HAP-1 (cell line): Measurements from ENCODE around the gene ZMAT3.
"Not testable (repeated sequence)": the region's sequence is repeated elsewhere in the genome, so short reads cannot be mapped to it uniquely, and the experiment has no call there.

Source experiments
- DNase-seq, 2 experiments: peaks; one replicate each; pipeline ENCODE4 v3.0.0-alpha.2; 2016 to 2020; ENCODE audit warnings: low spot score in 2 of 2
- H3K27me3 ChIP-seq: fragments of 250-450 bp; sonication (Bioruptor Pico); 2 replicates; pipeline ENCODE4 v1.5.1; 2020; ENCODE audit warnings: low read depth, mild to moderate bottlenecking, moderate library complexity
- H3K36me3 ChIP-seq: fragments of 250-450 bp; sonication (Bioruptor Pico); replicated peaks from 2 replicates; pipeline ENCODE4 v1.5.1; 2020; ENCODE audit warnings: mild to moderate bottlenecking
- H3K4me1 ChIP-seq: fragments of 250-450 bp; sonication (Bioruptor Pico); 2 replicates; pipeline ENCODE4 v1.5.1; 2020; ENCODE audit warnings: mild to moderate bottlenecking
- H3K4me3 ChIP-seq: fragments of 250-450 bp; sonication (Bioruptor Pico); 2 replicates; pipeline ENCODE4 v1.5.1; 2020; ENCODE audit warnings: mild to moderate bottlenecking, moderate library complexity
- H3K9me3 ChIP-seq: fragments of 250-450 bp; sonication (Bioruptor Pico); 2 replicates; pipeline ENCODE4 v1.5.1; 2020; ENCODE audit warnings: mild to moderate bottlenecking, moderate library complexity
- in situ Hi-C: fragments of 300-500 bp; cut with MboI; formaldehyde crosslinking; loops from 3 replicates; pipeline ENCODE4 v1.14.3; 2020; ENCODE audit warnings: low sequenced_read_pairs, inconsistent platforms, mixed read lengths

ZMAT3 gene, protein sequence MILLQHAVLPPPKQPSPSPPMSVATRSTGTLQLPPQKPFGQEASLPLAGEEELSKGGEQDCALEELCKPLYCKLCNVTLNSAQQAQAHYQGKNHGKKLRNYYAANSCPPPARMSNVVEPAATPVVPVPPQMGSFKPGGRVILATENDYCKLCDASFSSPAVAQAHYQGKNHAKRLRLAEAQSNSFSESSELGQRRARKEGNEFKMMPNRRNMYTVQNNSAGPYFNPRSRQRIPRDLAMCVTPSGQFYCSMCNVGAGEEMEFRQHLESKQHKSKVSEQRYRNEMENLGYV

DNA sequence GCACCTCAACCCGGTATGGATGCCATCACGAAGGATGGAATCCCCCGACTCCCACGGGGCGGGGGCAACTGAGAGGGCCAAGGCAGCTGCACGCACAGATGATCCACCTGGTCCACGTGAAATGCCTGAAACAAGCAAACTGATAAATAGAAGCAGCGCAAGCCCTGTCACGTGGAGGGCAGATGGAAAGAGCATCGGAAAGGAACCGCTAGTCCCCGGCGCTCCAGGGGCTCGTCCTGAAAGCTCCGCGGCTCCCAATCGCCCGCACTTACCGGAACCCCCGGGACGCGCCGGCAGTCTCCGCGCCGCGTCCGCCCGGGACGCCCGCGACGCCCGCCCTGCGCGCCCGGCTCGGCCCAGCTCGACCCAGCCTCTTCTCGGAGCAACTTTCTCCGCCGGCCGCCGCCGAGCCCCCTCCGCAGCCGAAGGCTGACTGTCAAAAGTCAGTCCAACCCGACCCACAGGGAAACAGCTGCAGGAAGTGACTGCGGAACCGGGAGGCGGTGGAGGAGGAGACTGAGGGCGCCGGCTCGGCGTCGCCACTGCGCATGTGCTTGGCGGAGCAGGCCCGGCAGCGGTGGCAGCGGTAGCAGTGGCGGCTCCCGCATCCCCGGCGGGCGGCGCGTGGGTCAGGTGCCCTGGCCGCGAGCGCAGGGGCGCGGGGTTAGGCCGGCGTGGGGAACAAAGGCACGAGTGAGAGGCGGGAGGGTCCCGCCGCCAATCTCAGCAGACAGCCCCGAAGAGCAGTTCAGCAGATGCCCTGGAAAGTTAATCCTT, at the start of gene ZMAT3:
Gene ZMAT3 (minus strand): TSS at position 487 of the 777 bp plus-strand sequence. CDS start 4,057 bp downstream, outside the sequence.
- H3K27me3 ChIP-seq: no peaks in the 10 kb centered on the region
- peak; percentile 70 to 86 for DNase-seq
- H3K4me3 ChIP-seq: peak within 1 kb of the TSS; percentile 51
- peaks cover 25% of the 10 kb centered on the region for H3K4me1 ChIP-seq
- in situ Hi-C loops: no loop called here
- H3K36me3 ChIP-seq: 0 out of 2 replicates have a peak, but pooled peaks cover 4% of the 10 kb centered on the region
- H3K9me3 ChIP-seq: no peaks in the 10 kb centered on the region

DNA sequence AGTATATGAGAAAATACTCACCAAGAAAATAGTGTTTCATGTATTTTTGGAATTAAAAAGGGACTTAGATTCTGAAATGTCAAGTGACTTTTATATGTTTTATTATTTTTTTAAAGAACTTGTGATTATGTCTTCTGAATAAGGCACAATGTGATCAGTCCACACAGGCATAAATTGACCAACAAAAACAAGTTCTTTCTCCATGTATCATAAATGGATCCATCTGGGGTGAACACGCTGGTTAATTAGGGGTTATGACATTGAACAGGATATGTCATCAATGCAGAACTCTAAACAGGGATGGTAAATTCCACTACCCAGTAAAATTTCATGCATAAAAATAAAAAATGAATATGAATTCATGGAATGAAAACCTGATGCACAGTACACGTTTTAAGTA, 45.2 kb upstream of the ZMAT3 start:
- Histone ChIP-seq H3K4me3 (no peak overlapping the region), H3K4me1 (no peaks in the 10 kb centered on the region), H3K9me3 (no peaks in the 10 kb centered on the region), H3K27me3 (no peaks in the 10 kb centered on the region), H3K36me3 (no peaks in the 10 kb centered on the region)
- in situ Hi-C loops: no loop called here
- DNase-seq: no peak

- H3K27me3 ChIP-seq, H3K4me1 ChIP-seq, H3K36me3 ChIP-seq, H3K4me3 ChIP-seq, DNase-seq, in situ Hi-C loops, H3K9me3 ChIP-seq: not testable (repeated sequence)
Measured at GRCh38 chr3:179115444-179115843, 43.8 kb upstream of the ZMAT3 start.

DNA sequence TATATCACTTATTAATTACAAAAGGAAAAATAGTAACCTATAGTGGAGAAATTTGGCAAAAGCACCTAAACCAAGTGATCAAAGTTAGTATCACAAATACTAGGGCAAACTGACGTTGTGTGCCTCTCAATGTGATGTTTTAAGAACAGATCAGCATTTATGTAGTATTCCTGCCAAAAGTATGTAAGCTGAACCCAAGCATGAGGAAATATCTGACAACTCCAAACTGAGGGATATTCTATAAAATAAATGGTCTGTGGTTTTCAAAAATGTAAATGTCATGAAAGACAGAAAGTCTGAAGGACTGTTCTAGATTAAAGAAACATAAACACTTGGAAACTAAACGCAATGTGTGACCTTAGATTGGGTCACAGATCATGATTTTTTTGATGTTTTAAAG, 42.3 kb upstream of the ZMAT3 start:
- no peak for DNase-seq
- in situ Hi-C loops: no loop called here
- Histone ChIP-seq H3K4me3 (no peak overlapping the region), H3K4me1 (no peaks in the 10 kb centered on the region), H3K36me3 (no peaks in the 10 kb centered on the region), H3K9me3 (no peaks in the 10 kb centered on the region), H3K27me3 (no peaks in the 10 kb centered on the region)

GRCh38 chr3:179108086-179108485, 36.5 kb upstream of the ZMAT3 start:
- Histone ChIP-seq H3K27me3 (no peaks in the 10 kb centered on the region), H3K36me3 (no peaks in the 10 kb centered on the region), H3K4me1 (no peaks in the 10 kb centered on the region), H3K9me3 (no peaks in the 10 kb centered on the region), H3K4me3 (no peak overlapping the region)
- no peak for DNase-seq
- in situ Hi-C loops: no loop called here

DNA sequence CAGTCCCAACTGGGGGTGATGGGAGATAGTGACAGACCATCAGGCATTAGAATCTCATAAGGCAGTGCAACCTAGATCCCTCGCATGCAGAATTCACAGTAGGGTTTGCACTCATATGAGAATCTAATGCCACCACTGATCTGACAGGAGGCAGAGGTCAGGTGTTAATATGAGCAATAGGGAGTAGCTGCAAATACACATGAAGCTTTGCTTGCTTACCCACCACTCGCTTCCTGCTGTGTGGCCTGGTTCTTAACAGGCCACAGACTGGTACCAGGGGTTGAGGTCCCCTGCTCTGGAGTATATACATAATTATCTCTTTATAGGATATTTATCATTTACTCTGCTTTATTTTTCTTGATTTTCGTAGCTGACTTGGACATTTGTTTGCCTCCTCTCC, 36.0 kb upstream of the ZMAT3 start:
- in situ Hi-C loops: no loop called here
- Histone ChIP-seq H3K9me3 (no peaks in the 10 kb centered on the region), H3K27me3 (no peaks in the 10 kb centered on the region), H3K36me3 (no peaks in the 10 kb centered on the region), H3K4me1 (no peaks in the 10 kb centered on the region), H3K4me3 (no peak overlapping the region)
- no peak for DNase-seq

DNA sequence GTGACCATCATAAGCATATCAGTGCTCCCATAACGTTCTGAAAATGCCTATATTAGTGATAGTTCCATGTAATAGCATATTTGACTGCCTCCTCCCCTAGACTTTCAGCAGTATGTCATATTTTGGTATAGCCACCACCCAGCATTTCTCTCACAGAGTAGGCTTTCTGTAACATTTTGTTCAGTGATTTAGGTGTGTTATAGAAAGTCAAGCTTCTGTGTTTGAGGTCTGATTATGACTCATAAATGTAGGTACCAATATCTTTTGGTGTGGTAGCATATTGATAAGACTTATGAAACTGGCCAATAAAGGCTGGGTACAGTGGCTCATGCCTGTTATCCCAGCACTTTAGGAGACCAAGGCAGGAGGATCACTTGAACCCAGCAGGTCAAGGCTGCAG, 34.3 kb upstream of the ZMAT3 start:
- H3K4me3 ChIP-seq: no peak overlapping the region

GRCh38 chr3:179100652-179101051, 29.0 kb upstream of the ZMAT3 start:
- in situ Hi-C loops: no loop called here
- Histone ChIP-seq H3K36me3 (no peaks in the 10 kb centered on the region), H3K27me3 (no peaks in the 10 kb centered on the region), H3K4me3 (no peak overlapping the region), H3K9me3 (no peaks in the 10 kb centered on the region), H3K4me1 (no peaks in the 10 kb centered on the region)
- DNase-seq: no peak

More for the DNA sequence above, 34.3 kb upstream of the ZMAT3 start:
- in situ Hi-C loops: no loop called here
- H3K9me3 ChIP-seq: no peaks in the 10 kb centered on the region
- DNase-seq: no peak
- no peaks in the 10 kb centered on the region for H3K4me1 ChIP-seq
- H3K27me3 ChIP-seq: no peaks in the 10 kb centered on the region
- no peaks in the 10 kb centered on the region for H3K36me3 ChIP-seq

DNA sequence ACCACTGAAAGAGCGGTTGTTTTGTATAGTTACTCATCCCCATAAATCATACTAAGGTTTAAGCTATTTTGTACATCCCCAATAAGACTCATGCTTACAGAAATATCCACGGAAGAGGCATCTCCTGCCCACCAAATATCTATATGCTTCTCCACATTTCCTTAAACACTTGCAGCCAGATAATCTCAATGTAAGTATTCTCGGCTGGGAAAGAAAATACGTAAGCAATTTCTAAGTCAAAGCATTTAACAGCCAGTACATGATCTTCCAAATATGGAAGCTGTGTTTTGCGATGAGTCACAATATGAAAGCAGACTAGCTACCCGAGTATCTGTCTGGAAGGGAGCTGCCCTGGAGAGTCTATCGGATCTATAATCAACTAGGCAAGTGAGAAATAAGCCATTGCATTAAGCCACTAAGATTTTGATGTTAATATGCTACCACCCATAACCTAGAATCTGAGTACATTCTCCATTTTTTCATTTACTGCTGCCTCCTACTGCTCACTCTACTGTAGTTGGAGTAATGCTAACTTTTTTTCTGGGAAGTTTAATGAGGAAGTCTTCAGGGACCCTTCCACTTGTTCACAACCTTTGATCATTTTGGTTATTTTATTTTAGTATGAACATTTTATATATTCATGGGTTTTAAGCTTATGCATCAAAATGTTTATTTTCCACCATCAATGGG, 26.9 kb upstream of the ZMAT3 start:
- Histone ChIP-seq H3K27me3 (no peaks in the 10 kb centered on the region), H3K36me3 (no peaks in the 10 kb centered on the region), H3K4me1 (no peaks in the 10 kb centered on the region), H3K9me3 (no peaks in the 10 kb centered on the region), H3K4me3 (no peak overlapping the region)
- in situ Hi-C loops: no loop called here
- DNase-seq: no peak

GRCh38 chr3:179093807-179094206, 22.2 kb upstream of the ZMAT3 start:
- H3K4me3 ChIP-seq: no peak overlapping the region
- H3K9me3 ChIP-seq: 0 out of 2 replicates have a peak, but pooled peaks cover 2% of the 10 kb centered on the region
- in situ Hi-C loops: no loop called here
- H3K27me3 ChIP-seq: no peaks in the 10 kb centered on the region; the same call in 1 of the 2 replicates
- DNase-seq: no peak
- H3K36me3 ChIP-seq: no peaks in the 10 kb centered on the region
- no peaks in the 10 kb centered on the region for H3K4me1 ChIP-seq

- DNase-seq: no peak
- no peak overlapping the region for H3K4me3 ChIP-seq
- 0 out of 2 replicates have a peak, but pooled peaks cover 2% of the 10 kb centered on the region for H3K9me3 ChIP-seq
- no peaks in the 10 kb centered on the region for H3K4me1 ChIP-seq
- no peaks in the 10 kb centered on the region for H3K36me3 ChIP-seq
- in situ Hi-C loops: no loop called here
- no peaks in the 10 kb centered on the region; the same call in 1 of the 2 replicates for H3K27me3 ChIP-seq
Measured at GRCh38 chr3:179091113-179091512, 19.5 kb upstream of the ZMAT3 start.

DNA sequence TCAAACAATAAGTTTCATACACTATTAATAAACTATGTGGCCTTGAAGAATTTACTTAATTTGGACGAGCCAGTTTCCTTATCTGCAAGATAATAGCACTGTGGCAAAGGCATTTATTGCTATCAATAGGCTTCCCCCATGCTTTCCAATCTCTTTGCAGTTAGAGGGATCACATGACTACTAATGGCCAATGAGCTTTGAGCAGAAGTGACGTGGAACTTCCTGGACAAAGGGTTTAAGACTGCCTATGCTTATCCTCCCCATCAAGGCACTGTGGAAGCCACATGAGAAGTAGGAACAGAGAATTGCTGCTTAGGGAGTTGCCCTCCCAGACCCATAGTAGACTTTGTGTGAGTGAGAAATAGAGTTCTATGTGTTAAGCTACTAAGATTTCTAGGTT, 16.7 kb upstream of the ZMAT3 start:
- Histone ChIP-seq H3K36me3 (no peaks in the 10 kb centered on the region), H3K9me3 (0 out of 2 replicates have a peak, but pooled peaks cover 2% of the 10 kb centered on the region), H3K4me1 (no peaks in the 10 kb centered on the region), H3K27me3 (no peaks in the 10 kb centered on the region; the same call in 1 of the 2 replicates), H3K4me3 (no peak overlapping the region)
- no peak for DNase-seq
- in situ Hi-C loops: no loop called here

GRCh38 chr3:179083977-179084376, 12.4 kb upstream of the ZMAT3 start:
- DNase-seq: no peak
- Histone ChIP-seq H3K9me3 (no peaks in the 10 kb centered on the region), H3K4me1 (no peaks in the 10 kb centered on the region; the same call in 1 of the 2 replicates), H3K4me3 (no peak overlapping the region), H3K36me3 (no peaks in the 10 kb centered on the region), H3K27me3 (no peaks in the 10 kb centered on the region)
- in situ Hi-C loops: no loop called here

- H3K4me3 ChIP-seq: no peak overlapping the region
- H3K9me3 ChIP-seq: no peaks in the 10 kb centered on the region
- H3K36me3 ChIP-seq: no peaks in the 10 kb centered on the region
- H3K4me1 ChIP-seq: no peaks in the 10 kb centered on the region; the same call in 1 of the 2 replicates
- no peak for DNase-seq
- in situ Hi-C loops: no loop called here
- no peaks in the 10 kb centered on the region for H3K27me3 ChIP-seq
Measured at GRCh38 chr3:179082416-179082815, 10.8 kb upstream of the ZMAT3 start.
